IMR-90 (cell line): ENCODE measurements around the gene GLIS1. TPM values are rescaled to one million over a fixed set of nuclear protein-coding genes. Genes with fewer than 3 reads are reported as not detected.
A peak's percentile ranks its signal among the peaks of the same experiment; 100 is the strongest.

Experiments used
- ATAC-seq: fragments of 200-7000 bp; cut with Tn5 transposase; 2 replicates; pipeline ENCODE4 v1.9.1; 2020; ENCODE audit warnings: low read depth, mild to moderate bottlenecking, moderate library complexity
- BruUV-seq: library from RNA; stranded (reverse); fragments of 400-500 nt; replicated peaks from 2 replicates; lab custom pipeline; 2021; lab: Mats Ljungman, UMichigan
- CTCF ChIA-PET: fragments of 300-600 bp; formaldehyde crosslinking; extraction: SDS; loops from one replicate; lab custom pipeline; 2021; ENCODE audit warnings: antibody characterized with exemption; lab: Yijun Ruan, JAX
- POLR2A ChIA-PET: fragments of 300-600 bp; sonication (Branson Sonifier 250); formaldehyde crosslinking; loops from one replicate; lab custom pipeline; 2022; ENCODE audit warnings: antibody characterized with exemption; ENCODE audit not compliant: unreplicated experiment; lab: Charles Lee
- DNase-seq: peaks from one replicate; pipeline ENCODE4 v3.0.0; 2013
- H2AFZ ChIP-seq: replicated peaks from 2 replicates; pipeline ENCODE3; 2013; ENCODE audit warnings: low read length, mild to moderate bottlenecking; ENCODE audit not compliant: poor library complexity
- H2AK5ac ChIP-seq: 2 replicates; pipeline ENCODE4 v1.6.1; 2013; ENCODE audit warnings: low read depth, low read length, inconsistent platforms
- H2AK9ac ChIP-seq: replicated peaks from 2 replicates; pipeline ENCODE3; 2013; ENCODE audit warnings: mild to moderate bottlenecking, low read depth, low read length, moderate library complexity; ENCODE audit not compliant: poor library complexity
- H2BK120ac ChIP-seq: 2 replicates; pipeline ENCODE4 v1.6.1; 2013; ENCODE audit warnings: low read depth, low read length, inconsistent platforms
- H2BK15ac ChIP-seq: 3 replicates; pipeline ENCODE4 v1.6.1; 2013; ENCODE audit warnings: low read depth, low read length, inconsistent platforms
- H2BK20ac ChIP-seq: 2 replicates; pipeline ENCODE4 v1.6.1; 2013; ENCODE audit warnings: low read depth, mild to moderate bottlenecking, inconsistent platforms, low read length, moderate library complexity
- H2BK5ac ChIP-seq: 2 replicates; pipeline ENCODE4 v1.6.1; 2013; ENCODE audit warnings: mild to moderate bottlenecking, low read depth, low read length, inconsistent platforms; ENCODE audit not compliant: poor library complexity, severe bottlenecking
- H3K14ac ChIP-seq: replicated peaks from 2 replicates; pipeline ENCODE4 v1.6.1; 2013; ENCODE audit warnings: low read depth, low read length, inconsistent platforms
- H3K18ac ChIP-seq: 2 replicates; pipeline ENCODE4 v1.6.1; 2013; ENCODE audit warnings: low read depth, low read length, control low read depth
- H3K23ac ChIP-seq: 2 replicates; pipeline ENCODE4 v1.6.1; 2013; ENCODE audit warnings: low read depth, low read length, inconsistent platforms
- H3K27ac ChIP-seq: 2 replicates; pipeline ENCODE4 v1.5.1; 2013; ENCODE audit warnings: mild to moderate bottlenecking, control low read depth, low read length; ENCODE audit not compliant: insufficient read depth
- H3K27me3 ChIP-seq: 2 replicates; pipeline ENCODE4 v1.6.1; 2013; ENCODE audit warnings: low read length; ENCODE audit not compliant: control insufficient read depth, insufficient read depth
- H3K36me3 ChIP-seq: 2 replicates; pipeline ENCODE4 v1.6.1; 2013; ENCODE audit warnings: low read length, mixed read lengths; ENCODE audit not compliant: control insufficient read depth, insufficient read depth
- H3K4ac ChIP-seq: 2 replicates; pipeline ENCODE4 v1.6.1; 2013; ENCODE audit warnings: low read depth, low read length, inconsistent platforms
- H3K4me1 ChIP-seq: 2 replicates; pipeline ENCODE4 v1.6.1; 2013; ENCODE audit warnings: low read length, mixed read lengths; ENCODE audit not compliant: control insufficient read depth, insufficient read depth
- H3K4me2 ChIP-seq: 2 replicates; pipeline ENCODE4 v1.6.1; 2013; ENCODE audit warnings: low read depth, mild to moderate bottlenecking, control low read depth, low read length, moderate library complexity
- H3K4me3 ChIP-seq: 2 replicates; pipeline ENCODE4 v1.5.1; 2013; ENCODE audit warnings: low read depth, mild to moderate bottlenecking, control low read depth, low read length, moderate library complexity; ENCODE audit not compliant: insufficient read depth
- H3K56ac ChIP-seq: 2 replicates; pipeline ENCODE4 v1.6.1; 2013; ENCODE audit warnings: low read length, inconsistent platforms; ENCODE audit not compliant: insufficient read depth; ENCODE audit errors: extremely low read depth
- H3K79me1 ChIP-seq, 2 experiments: 2 replicates each; pipeline ENCODE4 v1.6.1; 2013; ENCODE audit warnings: low read length in 2 of 2, inconsistent platforms in 1 of 2, low read depth in 1 of 2
- H3K9ac ChIP-seq: 2 replicates; pipeline ENCODE4 v1.6.1; 2013; ENCODE audit warnings: low read depth, low read length, control low read depth
- H3K9me1 ChIP-seq: 2 replicates; pipeline ENCODE4 v1.6.1; 2013; ENCODE audit warnings: low read length, inconsistent platforms; ENCODE audit not compliant: insufficient read depth
- H3K9me3 ChIP-seq: 2 replicates; pipeline ENCODE4 v1.6.1; 2013; ENCODE audit warnings: low read length; ENCODE audit not compliant: control insufficient read depth, insufficient read depth
- H4K20me1 ChIP-seq: 2 replicates; pipeline ENCODE4 v1.6.1; 2013; ENCODE audit warnings: low read length, inconsistent platforms; ENCODE audit not compliant: insufficient read depth
- H4K5ac ChIP-seq: 2 replicates; pipeline ENCODE4 v1.6.1; 2013; ENCODE audit warnings: mild to moderate bottlenecking, low read depth, low read length, control low read depth
- H4K8ac ChIP-seq, 2 experiments: 2 replicates each; pipeline ENCODE4 v1.6.1; 2013; ENCODE audit warnings: low read depth in 2 of 2, low read length in 2 of 2, control low read depth in 1 of 2, inconsistent platforms in 1 of 2
- H4K91ac ChIP-seq: 2 replicates; pipeline ENCODE4 v1.6.1; 2013; ENCODE audit warnings: low read depth, low read length, inconsistent platforms; ENCODE audit not compliant: insufficient read depth
- BHLHE40 ChIP-seq: fragments of 150-350 bp; IDR thresholded peaks from 2 replicates; pipeline ENCODE4 v1.6.1; 2016; ENCODE audit warnings: mild to moderate bottlenecking, low read depth, low read length
- CEBPB ChIP-seq: IDR thresholded peaks from 2 replicates; pipeline ENCODE4 v1.6.1; 2012; ENCODE audit warnings: low read depth, low read length, improper control_type of control experiment
- CHD1 ChIP-seq: IDR thresholded peaks from 2 replicates; pipeline ENCODE4 v1.6.1; 2012; ENCODE audit warnings: low read depth, low read length, improper control_type of control experiment
- MAFK ChIP-seq: IDR thresholded peaks from 2 replicates; pipeline ENCODE4 v1.6.1; 2012; ENCODE audit warnings: low read depth, low read length, improper control_type of control experiment
- MXI1 ChIP-seq: IDR thresholded peaks from 2 replicates; pipeline ENCODE4 v1.6.1; 2012; ENCODE audit warnings: low read depth, mild to moderate bottlenecking, low read length, moderate library complexity, borderline replicate concordance
- POLR2A ChIP-seq: IDR thresholded peaks from 2 replicates; pipeline ENCODE4 v1.6.1; 2012; ENCODE audit warnings: mild to moderate bottlenecking, low read depth, low read length
- RFX5 ChIP-seq: IDR thresholded peaks from 2 replicates; pipeline ENCODE4 v1.8.0; 2012; ENCODE audit warnings: low read depth, mild to moderate bottlenecking, low read length, moderate library complexity
- SMC3 ChIP-seq: fragments of 150-350 bp; IDR thresholded peaks from 2 replicates; pipeline ENCODE4 v1.6.1; 2016; ENCODE audit warnings: low read depth, mild to moderate bottlenecking, antibody characterized with exemption, low read length, moderate library complexity
- USF2 ChIP-seq: fragments of 150-350 bp; IDR thresholded peaks from 2 replicates; pipeline ENCODE4 v1.6.1; 2017; ENCODE audit warnings: mild to moderate bottlenecking, antibody characterized with exemption, low read length, low read depth
- WGBS, 2 experiments: methylation state at CpG; one replicate each; pipeline versions ENCODE4 v1.1.5 to v1.1.7; 2013; ENCODE audit warnings: missing lambda C conversion rate in 2 of 2; ENCODE audit not compliant: insufficient read length in 1 of 2; ENCODE audit errors: extremely low coverage in 2 of 2; 5-methylcytosine and 5-hydroxymethylcytosine counted together
- dilution Hi-C: fragments of 300-500 bp; cut with HindIII; formaldehyde crosslinking; loops from one replicate; pipeline ENCODE4 v1.14.3; 2018; ENCODE audit warnings: low sequenced_read_pairs; ENCODE audit not compliant: unreplicated experiment
- in situ Hi-C: fragments of 300-500 bp; cut with MboI; formaldehyde crosslinking; loops from 3 replicates; pipeline ENCODE4 v1.14.3; 2019; ENCODE audit warnings: low sequenced_read_pairs, inconsistent platforms, mixed read lengths
- intact Hi-C: fragments of 100-400 bp; cut with micrococcal nuclease; formaldehyde crosslinking; loops from 2 replicates; pipeline ENCODE4 v1.10.0; 2022
- polyA plus RNA-seq, 3 experiments: library from polyadenylated mRNA; depleted of rRNA; stranded (reverse); fragments of >200 nt; gene quantifications; 2 replicates each; pipeline ENCODE4 v1.2.3, GENCODE V29; 2012; ENCODE audit warnings: low replicate concordance in 1 of 3
- total RNA-seq: library from RNA; depleted of rRNA; stranded (reverse); fragments of >200 nt; gene quantifications from 2 replicates; pipeline ENCODE4 v1.2.3, GENCODE V29; 2012

Gene GLIS1
- total and polyA plus RNA-seq, 2 of the 4 experiments (the other 2 are of a cell fraction) = 0.18 to 2.3 TPM

GRCh38 chr1:53512807-53513755, 225.9 kb downstream of the GLIS1 start:
- in situ Hi-C loops (no loop called here), dilution Hi-C loops (no loop called here), intact Hi-C loops (no loop called here)
- no peak for TF ChIP-seq CEBPB
- TF ChIP-seq MXI1 = no peak
- no peak for TF ChIP-seq SMC3
- TF ChIP-seq CHD1 = no peak
- no peak for TF ChIP-seq USF2
- no peak for TF ChIP-seq RFX5
- no peak for TF ChIP-seq BHLHE40
- TF ChIP-seq MAFK = no peak
- no peak for TF ChIP-seq POLR2A
- ATAC-seq (no peak), DNase-seq (no peak)
- no peak overlapping the region for H2AK9ac ChIP-seq
- no peak overlapping the region for H2BK120ac ChIP-seq
- 79% methylated on average over 10 of the region's 22 CpGs; no CpG with 5 or more reads in 1 of the 2 experiments for WGBS, 2 experiments
- H3K4me3 ChIP-seq = no peak overlapping the region
- no peaks in the 10 kb centered on the region for H3K27me3 ChIP-seq
- peak overlapping the region; percentile 24; the same call in 1 of the 2 replicates for H2AK5ac ChIP-seq
- no peak overlapping the region for H3K14ac ChIP-seq
- H2BK5ac ChIP-seq = no peak overlapping the region
- POLR2A ChIA-PET = no interaction called here
- H3K79me1 ChIP-seq = no peaks in the 10 kb centered on the region
- H4K91ac ChIP-seq = no peak overlapping the region
- no peak overlapping the region for H3K18ac ChIP-seq
- H3K36me3 ChIP-seq = peaks cover 2% of the 10 kb centered on the region; the same call in 1 of the 2 replicates
- peak overlapping the region; percentile 28 for H2AFZ ChIP-seq
- H3K27ac ChIP-seq = no peak overlapping the region
- H3K4me1 ChIP-seq = peaks cover 5% of the 10 kb centered on the region
- no peak overlapping the region for H3K56ac ChIP-seq
- H2BK20ac ChIP-seq = no peak overlapping the region
- H3K23ac ChIP-seq = no peak overlapping the region
- no peaks in the 10 kb centered on the region for H3K9me3 ChIP-seq
- H3K9me1 ChIP-seq = no peaks in the 10 kb centered on the region
- CTCF ChIA-PET = no interaction called here
- no peak overlapping the region for H3K4ac ChIP-seq
- H3K4me2 ChIP-seq = no peak overlapping the region
- no peak overlapping the region for H2BK15ac ChIP-seq
- no peaks in the 10 kb centered on the region for H4K20me1 ChIP-seq
- no peak overlapping the region for H3K9ac ChIP-seq
- BruUV-seq = no TSS peak
- H4K5ac ChIP-seq = no peak overlapping the region
- no peak overlapping the region for H4K8ac ChIP-seq
